ENCODE results near the gene MIX23. TPM values are rescaled to one million over a fixed set of nuclear protein-coding genes. Genes with fewer than 3 reads are reported as not detected.

The MIX23 gene
- total RNA-seq, 1 experiment from 2014 or later = 80.6 TPM

DNA sequence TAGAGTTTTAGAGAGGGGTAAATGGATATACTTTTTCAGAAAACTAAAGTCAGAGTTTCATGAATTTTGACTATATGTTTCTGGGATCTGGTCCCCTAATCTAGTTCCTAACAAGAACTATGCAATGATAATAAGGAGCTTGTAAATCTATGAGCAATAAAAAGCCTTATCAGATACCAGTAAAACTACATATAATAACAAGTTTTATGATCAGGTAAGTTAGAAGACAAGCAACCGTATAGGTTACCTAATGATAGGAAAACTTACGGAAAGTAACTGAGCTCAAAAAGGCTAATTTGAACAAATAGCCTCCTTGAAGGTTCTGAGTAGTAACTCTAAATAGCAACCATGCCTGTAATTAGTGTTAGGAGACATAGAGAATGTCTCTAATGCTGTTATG, 21.0 kb downstream of the MIX23 start:
- TF ChIP-seq, protein P1, sequence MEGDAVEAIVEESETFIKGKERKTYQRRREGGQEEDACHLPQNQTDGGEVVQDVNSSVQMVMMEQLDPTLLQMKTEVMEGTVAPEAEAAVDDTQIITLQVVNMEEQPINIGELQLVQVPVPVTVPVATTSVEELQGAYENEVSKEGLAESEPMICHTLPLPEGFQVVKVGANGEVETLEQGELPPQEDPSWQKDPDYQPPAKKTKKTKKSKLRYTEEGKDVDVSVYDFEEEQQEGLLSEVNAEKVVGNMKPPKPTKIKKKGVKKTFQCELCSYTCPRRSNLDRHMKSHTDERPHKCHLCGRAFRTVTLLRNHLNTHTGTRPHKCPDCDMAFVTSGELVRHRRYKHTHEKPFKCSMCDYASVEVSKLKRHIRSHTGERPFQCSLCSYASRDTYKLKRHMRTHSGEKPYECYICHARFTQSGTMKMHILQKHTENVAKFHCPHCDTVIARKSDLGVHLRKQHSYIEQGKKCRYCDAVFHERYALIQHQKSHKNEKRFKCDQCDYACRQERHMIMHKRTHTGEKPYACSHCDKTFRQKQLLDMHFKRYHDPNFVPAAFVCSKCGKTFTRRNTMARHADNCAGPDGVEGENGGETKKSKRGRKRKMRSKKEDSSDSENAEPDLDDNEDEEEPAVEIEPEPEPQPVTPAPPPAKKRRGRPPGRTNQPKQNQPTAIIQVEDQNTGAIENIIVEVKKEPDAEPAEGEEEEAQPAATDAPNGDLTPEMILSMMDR (conservative IDR thresholded peaks at IDR 0.05) = no peak
- no peak for DNase-seq
- H4K5ac ChIP-seq (ENCODE audit: insufficient read length, low read depth, low read length) = no peak overlapping the region
- no peak overlapping the region for H3K23ac ChIP-seq (ENCODE audit: insufficient read length, low read depth, low read length)
- WGBS (ENCODE audit: extremely low coverage, insufficient read length, low lambda C conversion rate) = no CpG with 5 or more reads among the region's 2 CpGs
- H3K4me1 ChIP-seq (ENCODE audit: insufficient read depth, low read length) = no peaks in the 10 kb centered on the region
- no peak overlapping the region for H3K27ac Mint-ChIP-seq
- H3K23me2 ChIP-seq (ENCODE audit: insufficient read length, low read depth, low read length, poor library complexity, severe bottlenecking) = no peaks in the 10 kb centered on the region
- H3T11ph ChIP-seq (ENCODE audit: low read length) = no peak overlapping the region
- no peaks in the 10 kb centered on the region for H3K9me3 ChIP-seq (ENCODE audit: control insufficient read depth, low read depth, low read length)
- no peak overlapping the region for H3K4ac ChIP-seq (ENCODE audit: low read depth, low read length)
- H3K4me3 Mint-ChIP-seq = no peak overlapping the region
- no peak overlapping the region for H3K4me2 ChIP-seq (ENCODE audit: insufficient read depth, insufficient read length, low read length)
- no peak overlapping the region for H2AFZ ChIP-seq (ENCODE audit: low read length)
- H3K4me1 Mint-ChIP-seq = peaks cover 0 to 2% of the 10 kb centered on the region in 2 experiments; a peak in 1 of 4 replicates
- no peaks in the 10 kb centered on the region for H3K79me2 ChIP-seq (ENCODE audit: insufficient read depth, low read length)
- H2BK15ac ChIP-seq (ENCODE audit: low read depth, low read length) = no peak overlapping the region
- H4K91ac ChIP-seq (ENCODE audit: insufficient read length, low read depth, low read length) = no peak overlapping the region
- H3K27ac ChIP-seq (ENCODE audit: insufficient read length, low read depth, low read length) = no peak overlapping the region
- no peak overlapping the region for H2BK20ac ChIP-seq (ENCODE audit: low read depth, low read length, poor library complexity, severe bottlenecking)
- H2AK5ac ChIP-seq (ENCODE audit: insufficient read length, low read length) = no peak overlapping the region
- no peak overlapping the region for H3K9ac ChIP-seq (ENCODE audit: extremely low read depth, insufficient read length, low read length)
- no peaks in the 10 kb centered on the region for H3K27me3 Mint-ChIP-seq (ENCODE audit: low read depth)
- no peak overlapping the region for H2BK5ac ChIP-seq (ENCODE audit: insufficient read length, low read length)
- no peaks in the 10 kb centered on the region for H3K79me1 ChIP-seq (ENCODE audit: insufficient read depth, low read depth, low read length, poor library complexity, severe bottlenecking)
- no peaks in the 10 kb centered on the region for H3K9me3 Mint-ChIP-seq
- H2BK12ac ChIP-seq (ENCODE audit: insufficient read length, low read depth, low read length) = no peak overlapping the region
- no peaks in the 10 kb centered on the region for H3K27me3 ChIP-seq (ENCODE audit: insufficient read depth, low read length)
- H4K20me1 ChIP-seq (ENCODE audit: control insufficient read depth, insufficient read depth, insufficient read length) = no peaks in the 10 kb centered on the region
- H3K14ac ChIP-seq (ENCODE audit: insufficient read depth, low read length) = no peak overlapping the region
- H3K18ac ChIP-seq (ENCODE audit: insufficient read length, low read depth, low read length) = no peak overlapping the region
- peaks cover 11 to 61% (median 32%) of the 10 kb centered on the region in 3 experiments; a peak in 6 of 7 replicates for H3K36me3 Mint-ChIP-seq (ENCODE audit: insufficient read depth in 1 of 3, low read depth in 3 of 3)
- no peak overlapping the region for H4K8ac ChIP-seq (replicated peaks; ENCODE audit: insufficient read length, low read depth, low read length)
- no peak overlapping the region for H2BK120ac ChIP-seq (ENCODE audit: low read depth, low read length, poor library complexity, severe bottlenecking)
- H3K56ac ChIP-seq (ENCODE audit: insufficient read length, low read depth, low read length) = no peak overlapping the region
